ENCODE results near the gene KPNA2. TPM values are rescaled to one million over a fixed set of nuclear protein-coding genes. Genes with fewer than 3 reads are reported as not detected.

Gene KPNA2
- total RNA-seq (100 to 1,000 TPM; 143 to 157 TPM), polyA plus RNA-seq (ENCODE audit: insufficient read depth, low read depth, low replicate concordance) (481 TPM)
- long read RNA-seq, donor 1, transcript KPNA2-201 (11 exons, 2,181 nt): major isoform, 39 of 127 reads
- long read RNA-seq, donor 1, partial matches to known transcripts: 84 of 127 reads
- long read RNA-seq, donor 1, other reads (novel, unspliced or antisense): 0 of 127 reads
- long read RNA-seq, donor 2, transcript KPNA2-201 (11 exons, 2,181 nt): major isoform, 35 of 89 reads
- long read RNA-seq, donor 2, partial matches to known transcripts: 51 of 89 reads
- long read RNA-seq, donor 2, other reads (novel, unspliced or antisense): 0 of 89 reads

GRCh38 chr17:68035523-68036303, at the start of gene KPNA2:
Gene KPNA2 (plus strand): TSS chr17:68035735. CDS start chr17:68037133, 1,398 bp downstream.
- intact Hi-C loops (cut with DNase I; ENCODE audit: low total_unique reads): no loop called here
- DNase-seq: peak; percentile 96
- Histone ChIP-seq H3K36me3 (ENCODE audit: low read depth, missing control alignments) (no peaks in the 10 kb centered on the region), H3K4me1 (no peaks in the 10 kb centered on the region), H3K9me3 (no peaks in the 10 kb centered on the region), H3K27me3 (no peaks in the 10 kb centered on the region), H3K4me3 (peak within 1 kb of the TSS; percentile 76 to 94), H3K27ac (peak within 1 kb of the TSS; percentile 84 to 87)
- TF ChIP-seq CTCF (IDR thresholded peaks at IDR 0.05) (no peak), POLR2A (IDR thresholded peaks at IDR 0.05) (no peak)
- 0 to 1% methylated on average over 25 to 72 of the region's 72 CpGs for WGBS, 2 donors

GRCh38 chr17:67990909-67991308, 44.6 kb upstream of the KPNA2 start:
- 90 to 96% methylated on average over 4 of the region's 4 CpGs for WGBS, 2 donors
- DNase-seq: no peak
- Histone ChIP-seq H3K27ac (no peak overlapping the region), H3K9me3 (no peaks in the 10 kb centered on the region), H3K4me1 (peaks cover 5% of the 10 kb centered on the region), H3K4me3 (no peak overlapping the region), H3K27me3 (no peaks in the 10 kb centered on the region), H3K36me3 (ENCODE audit: low read depth, missing control alignments) (no peaks in the 10 kb centered on the region)
- intact Hi-C loops (cut with DNase I; ENCODE audit: low total_unique reads): no loop called here
- TF ChIP-seq CTCF (IDR thresholded peaks at IDR 0.05) (no peak), POLR2A (IDR thresholded peaks at IDR 0.05) (no peak)

GRCh38 chr17:67992548-67993152, 42.9 kb upstream of the KPNA2 start:
- no peaks in the 10 kb centered on the region for H3K27me3 ChIP-seq
- intact Hi-C loops (cut with DNase I; ENCODE audit: low total_unique reads): no loop called here
- 8 to 15% methylated on average over 13 to 18 of the region's 18 CpGs for WGBS, 2 donors

More at GRCh38 chr17:67992548-67993152, 42.9 kb upstream of the KPNA2 start:
- TF ChIP-seq POLR2A (IDR thresholded peaks at IDR 0.05) (no peak), CTCF (IDR thresholded peaks at IDR 0.05) (no peak)
- no peaks in the 10 kb centered on the region for H3K36me3 ChIP-seq (ENCODE audit: low read depth, missing control alignments)
- no peak for DNase-seq
- H3K9me3 ChIP-seq: no peaks in the 10 kb centered on the region
- peaks cover 5% of the 10 kb centered on the region for H3K4me1 ChIP-seq
- peak overlapping the region; percentile 94 to 97 for H3K27ac ChIP-seq
- peak overlapping the region; percentile 77 to 80 for H3K4me3 ChIP-seq

Data from testis (tissue), 5 donors.